Measurements from ENCODE around the gene AS3MT.

GRCh38 chr10:102856758-102857424 lies 12.4 kb upstream of the AS3MT start:
- TF ChIP-seq CTCF (IDR thresholded peaks at IDR 0.05): no peak
- TF ChIP-seq POLR2A (IDR thresholded peaks at IDR 0.05): no peak
